ENCODE measurements around the gene TLE3. TPM values are rescaled to one million over a fixed set of nuclear protein-coding genes. Genes with fewer than 3 reads are reported as not detected.

Gene TLE3
- total RNA-seq, 4 donors from 2014 or later, result 39.1 to 275 (median 71.6) TPM

- H3K9me3 ChIP-seq, result no peaks in the 10 kb centered on the region
- H3K4me1 ChIP-seq, result peaks cover 0 to 5% of the 10 kb centered on the region in 2 donors
- no peak overlapping the region for H3K4me3 ChIP-seq (replicated peaks in 1 of 3)
- DNase-seq, result no peak
- peaks cover 10 to 34% of the 10 kb centered on the region in 2 donors for H3K36me3 ChIP-seq
- WGBS, 2 donors, result 96 to 99% methylated on average over 6 of the region's 6 CpGs
- intact Hi-C loops (cut with DNase I), result no loop called here
- H3K27me3 ChIP-seq, result no peaks in the 10 kb centered on the region
- H3K27ac ChIP-seq, result no peak overlapping the region
- TF ChIP-seq POLR2A (IDR thresholded peaks at IDR 0.05) (no peak), CTCF (IDR thresholded peaks at IDR 0.05) (no peak)
Observed at GRCh38 chr15:70080347-70080746, 17.4 kb downstream of the TLE3 start.

- Histone ChIP-seq H3K4me3 (replicated peaks in 1 of 3) (no peak overlapping the region), H3K27me3 (no peaks in the 10 kb centered on the region), H3K4me1 (peaks cover 0 to 5% of the 10 kb centered on the region in 2 donors), H3K27ac (no peak overlapping the region), H3K36me3 (peaks cover 11 to 38% of the 10 kb centered on the region in 2 donors), H3K9me3 (no peaks in the 10 kb centered on the region)
- no peak for TF ChIP-seq POLR2A (IDR thresholded peaks at IDR 0.05)
- TF ChIP-seq CTCF (IDR thresholded peaks at IDR 0.05), result no peak
- no peak for DNase-seq
- 90% methylated on average over 9 of the region's 9 CpGs for WGBS, 2 donors
- intact Hi-C loops (cut with DNase I), result no loop called here
Observed at GRCh38 chr15:70079888-70080287, 17.8 kb downstream of the TLE3 start.

GRCh38 chr15:70078578-70079417 is 18.9 kb downstream of the TLE3 start:
- Histone ChIP-seq H3K27me3 (no peaks in the 10 kb centered on the region), H3K4me1 (peaks cover 0 to 5% of the 10 kb centered on the region in 2 donors), H3K4me3 (replicated peaks in 1 of 3) (no peak overlapping the region), H3K36me3 (peaks cover 22 to 46% of the 10 kb centered on the region in 2 donors), H3K9me3 (no peaks in the 10 kb centered on the region), H3K27ac (no peak overlapping the region)
- TF ChIP-seq CTCF (IDR thresholded peaks at IDR 0.05) (no peak), POLR2A (IDR thresholded peaks at IDR 0.05) (no peak)
- no peak for DNase-seq
- intact Hi-C loops (cut with DNase I), result no loop called here
- WGBS, 2 donors, result 73 to 85% methylated on average over 10 to 13 of the region's 13 CpGs

GRCh38 chr15:70077188-70078147 is 20.2 kb downstream of the TLE3 start:
- Histone ChIP-seq H3K4me1 (peaks cover 0 to 5% of the 10 kb centered on the region in 2 donors), H3K27ac (no peak overlapping the region), H3K27me3 (no peaks in the 10 kb centered on the region), H3K4me3 (replicated peaks in 1 of 3) (no peak overlapping the region), H3K9me3 (no peaks in the 10 kb centered on the region), H3K36me3 (peaks cover 36 to 48% of the 10 kb centered on the region in 2 donors)
- TF ChIP-seq CTCF (IDR thresholded peaks at IDR 0.05) (no peak), POLR2A (IDR thresholded peaks at IDR 0.05) (no peak)
- DNase-seq, result no peak
- 81 to 84% methylated on average over 13 of the region's 13 CpGs for WGBS, 2 donors
- intact Hi-C loops (cut with DNase I), result no loop called here
